Brain microvascular endothelial cell (primary cell): ENCODE results near the gene SLC25A10.

Source experiments
- DNase-seq: peaks from one replicate; pipeline ENCODE4 v3.0.0-alpha.2; 2020
- H3K27ac ChIP-seq: fragments of 250-450 bp; sonication (Bioruptor Pico); 2 replicates; pipeline ENCODE4 v1.5.1; 2020; ENCODE audit warnings: mild to moderate bottlenecking, moderate library complexity
- H3K27me3 ChIP-seq: fragments of 250-450 bp; sonication (Bioruptor Pico); replicated peaks from 2 replicates; pipeline ENCODE4 v1.5.1; 2020; ENCODE audit warnings: mild to moderate bottlenecking
- H3K36me3 ChIP-seq: fragments of 250-450 bp; sonication (Bioruptor Pico); replicated peaks from 2 replicates; pipeline ENCODE4 v1.5.1; 2020; ENCODE audit warnings: mild to moderate bottlenecking
- H3K4me3 ChIP-seq: 2 replicates; pipeline ENCODE4 v1.5.1; 2011; ENCODE audit warnings: low read depth, mild to moderate bottlenecking, control low read depth, low read length, moderate library complexity
- CTCF ChIP-seq: IDR thresholded peaks from 2 replicates; pipeline ENCODE4 v1.5.1; 2011; ENCODE audit warnings: low read depth, mild to moderate bottlenecking, moderate library complexity, low read length, control low read depth, inconsistent platforms; ENCODE audit errors: missing control alignments
- in situ Hi-C: cut with HindIII; loops from 2 replicates; pipeline ENCODE4 v1.10.0; 2017; ENCODE audit warnings: low sequenced_read_pairs, low pct_ligation_motif_present

Gene SLC25A10

GRCh38 chr17:81710514-81711308, 1.4 kb upstream of the SLC25A10 start:
- peaks cover 27% of the 10 kb centered on the region for H3K36me3 ChIP-seq
- H3K27me3 ChIP-seq: no peaks in the 10 kb centered on the region
- no peak for DNase-seq
- TF ChIP-seq CTCF: no peak
- H3K4me3 ChIP-seq: no peak overlapping the region
- in situ Hi-C loops: no loop called here
- no peak overlapping the region for H3K27ac ChIP-seq

GRCh38 chr17:81712468-81713003, 452 bp downstream of the SLC25A10 start:
- Histone ChIP-seq H3K36me3 (peaks cover 11% of the 10 kb centered on the region), H3K27ac (no peak overlapping the region), H3K4me3 (peak overlapping the region; percentile 60), H3K27me3 (no peaks in the 10 kb centered on the region)
- DNase-seq: no peak
- in situ Hi-C loops: no loop called here
- TF ChIP-seq CTCF: peak; percentile 17

GRCh38 chr17:81713004-81713555, 996 bp downstream of the SLC25A10 start:
- in situ Hi-C loops: no loop called here
- Histone ChIP-seq H3K27ac (no peak overlapping the region), H3K27me3 (no peaks in the 10 kb centered on the region), H3K4me3 (peak overlapping the region; percentile 60), H3K36me3 (peaks cover 7% of the 10 kb centered on the region)
- no peak for DNase-seq
- no peak for TF ChIP-seq CTCF

- no peak for TF ChIP-seq CTCF
- in situ Hi-C loops: no loop called here
- no peak for DNase-seq
- no peak overlapping the region for H3K27ac ChIP-seq
- H3K36me3 ChIP-seq: no peaks in the 10 kb centered on the region
- peak overlapping the region; percentile 26 for H3K4me3 ChIP-seq
- no peaks in the 10 kb centered on the region for H3K27me3 ChIP-seq
These were observed 1.7 kb downstream of the SLC25A10 start for GRCh38 chr17:81713556-81714411.

GRCh38 chr17:81714412-81715106, 2.5 kb downstream of the SLC25A10 start:
- TF ChIP-seq CTCF: no peak
- Histone ChIP-seq H3K36me3 (no peaks in the 10 kb centered on the region), H3K27me3 (no peaks in the 10 kb centered on the region), H3K4me3 (no peak overlapping the region), H3K27ac (no peak overlapping the region)
- in situ Hi-C loops: no loop called here
- DNase-seq: no peak
